PC-9 (cell line): ENCODE measurements around the gene SLAMF6. TPM values are rescaled to one million over a fixed set of nuclear protein-coding genes. Genes with fewer than 3 reads are reported as not detected.

ENCODE experiments used
- BruUV-seq: library from RNA; stranded (reverse); fragments of 400-500 nt; replicated peaks from 2 replicates; lab custom pipeline; 2021; lab: Mats Ljungman, UMichigan
- CTCF ChIA-PET: fragments of 300-600 bp; sonication (Branson Sonifier 250); formaldehyde crosslinking; loops from one replicate; lab custom pipeline; 2022; ENCODE audit warnings: antibody characterized with exemption; lab: Charles Lee
- POLR2A ChIA-PET: fragments of 300-600 bp; sonication (Branson Sonifier 250); formaldehyde crosslinking; loops from one replicate; lab custom pipeline; 2022; ENCODE audit warnings: antibody characterized with exemption; ENCODE audit not compliant: unreplicated experiment; lab: Charles Lee
- DNase-seq, 2 experiments: peaks; one replicate each; pipeline versions ENCODE4 v3.0.0 to v3.0.0-alpha.2; 2015 to 2022; ENCODE audit warnings: mixed read lengths in 1 of 2
- H2AFZ ChIP-seq: fragments of 200-600 bp; sonication (generic); 2 replicates; pipeline ENCODE4 v1.8.1; 2017; ENCODE audit warnings: antibody characterized with exemption
- H3F3A ChIP-seq: fragments of 200-600 bp; sonication (generic); 2 replicates; pipeline ENCODE4 v1.8.1; 2017; ENCODE audit warnings: antibody characterized with exemption, mild to moderate bottlenecking, low read depth; ENCODE audit not compliant: insufficient read depth
- H3K27ac ChIP-seq: fragments of 200-600 bp; sonication (generic); 2 replicates; pipeline ENCODE4 v1.6.1; 2016; ENCODE audit warnings: mixed run types
- H3K27me3 ChIP-seq: fragments of 200-600 bp; sonication (generic); 2 replicates; pipeline ENCODE4 v1.6.1; 2016; ENCODE audit warnings: low read depth, mixed run types; ENCODE audit not compliant: insufficient read depth
- H3K36me3 ChIP-seq: fragments of 200-600 bp; sonication (generic); 2 replicates; pipeline ENCODE4 v1.6.1; 2016; ENCODE audit warnings: low read depth, mixed run types
- H3K4me1 ChIP-seq: fragments of 200-600 bp; sonication (generic); replicated peaks from 2 replicates; pipeline ENCODE4 v1.6.1; 2016; ENCODE audit warnings: mixed run types; ENCODE audit not compliant: insufficient read depth
- H3K4me2 ChIP-seq: fragments of 200-600 bp; sonication (generic); 2 replicates; pipeline ENCODE4 v1.6.1; 2017; ENCODE audit warnings: mixed run types
- H3K4me3 ChIP-seq: fragments of 200-600 bp; sonication (generic); 2 replicates; pipeline ENCODE4 v1.6.1; 2016; ENCODE audit warnings: mixed run types
- H3K79me2 ChIP-seq: fragments of 200-600 bp; sonication (generic); 2 replicates; pipeline ENCODE4 v1.6.1; 2017; ENCODE audit warnings: low read depth, mixed run types
- H3K9me2 ChIP-seq: fragments of 200-600 bp; sonication (generic); 2 replicates; pipeline ENCODE4 v1.8.1; 2017; ENCODE audit warnings: mild to moderate bottlenecking; ENCODE audit not compliant: insufficient read depth
- H3K9me3 ChIP-seq: fragments of 200-600 bp; sonication (generic); 2 replicates; pipeline ENCODE4 v1.8.1; 2016; ENCODE audit warnings: low read depth; ENCODE audit not compliant: insufficient read depth
- H4K20me1 ChIP-seq: fragments of 200-600 bp; sonication (generic); 2 replicates; pipeline ENCODE4 v1.8.1; 2017; ENCODE audit not compliant: insufficient read depth
- EZH2 ChIP-seq: fragments of 200-600 bp; sonication (generic); IDR thresholded peaks from 2 replicates; pipeline ENCODE4 v1.8.0; 2017; ENCODE audit warnings: antibody characterized with exemption, low read depth
- intact Hi-C: fragments of 100-400 bp; cut with micrococcal nuclease; formaldehyde crosslinking; loops from one replicate; pipeline ENCODE4 v1.10.0; 2022; ENCODE audit not compliant: unreplicated experiment
- total RNA-seq: library from RNA; stranded (reverse); gene quantifications from 2 replicates; pipeline ENCODE4 v1.2.3, GENCODE V29; 2021
- TF ChIP-seq, protein P1 (sequence below): fragments of 200-600 bp; sonication (generic); conservative IDR thresholded peaks from 2 replicates; pipeline ENCODE4 v1.6.1; 2017; ENCODE audit warnings: mixed run types, antibody characterized with exemption, mild to moderate bottlenecking, moderate library complexity

SLAMF6 gene
- total RNA-seq, 1 experiment from 2014 or later: not detected

DNA sequence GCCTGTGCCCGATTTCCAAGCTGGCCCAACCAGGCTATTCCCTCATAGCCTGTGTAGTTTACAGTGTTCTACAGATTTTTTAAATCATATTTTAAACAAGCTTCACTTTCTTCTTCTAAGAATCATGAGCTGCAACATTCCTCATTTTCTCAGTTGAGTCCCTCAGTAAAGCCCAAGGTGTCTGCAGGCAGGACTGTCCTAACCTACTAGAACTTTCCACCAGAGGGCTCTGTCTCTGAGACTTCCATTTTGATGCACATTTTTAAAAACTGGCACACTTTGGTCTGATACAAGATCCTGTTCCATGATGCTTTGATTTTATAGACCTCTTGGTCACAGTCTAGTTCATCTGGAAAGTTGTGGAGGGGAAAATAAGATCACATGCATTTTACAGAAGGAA is 21.6 kb upstream of the SLAMF6 start:
- Histone ChIP-seq H3K9me2 (no peaks in the 10 kb centered on the region), H2AFZ (no peak overlapping the region), H3K4me2 (no peak overlapping the region), H3K9me3 (no peaks in the 10 kb centered on the region), H3K4me1 (no peaks in the 10 kb centered on the region), H3K36me3 (no peaks in the 10 kb centered on the region), H3K79me2 (no peaks in the 10 kb centered on the region), H4K20me1 (no peaks in the 10 kb centered on the region), H3K27me3 (no peaks in the 10 kb centered on the region), H3F3A (no peaks in the 10 kb centered on the region), H3K27ac (no peak overlapping the region), H3K4me3 (no peak overlapping the region)
- CTCF ChIA-PET: no interaction called here
- intact Hi-C loops: no loop called here
- no peak for DNase-seq
- BruUV-seq: no TSS peak
- POLR2A ChIA-PET: no interaction called here
- TF ChIP-seq, protein P1, sequence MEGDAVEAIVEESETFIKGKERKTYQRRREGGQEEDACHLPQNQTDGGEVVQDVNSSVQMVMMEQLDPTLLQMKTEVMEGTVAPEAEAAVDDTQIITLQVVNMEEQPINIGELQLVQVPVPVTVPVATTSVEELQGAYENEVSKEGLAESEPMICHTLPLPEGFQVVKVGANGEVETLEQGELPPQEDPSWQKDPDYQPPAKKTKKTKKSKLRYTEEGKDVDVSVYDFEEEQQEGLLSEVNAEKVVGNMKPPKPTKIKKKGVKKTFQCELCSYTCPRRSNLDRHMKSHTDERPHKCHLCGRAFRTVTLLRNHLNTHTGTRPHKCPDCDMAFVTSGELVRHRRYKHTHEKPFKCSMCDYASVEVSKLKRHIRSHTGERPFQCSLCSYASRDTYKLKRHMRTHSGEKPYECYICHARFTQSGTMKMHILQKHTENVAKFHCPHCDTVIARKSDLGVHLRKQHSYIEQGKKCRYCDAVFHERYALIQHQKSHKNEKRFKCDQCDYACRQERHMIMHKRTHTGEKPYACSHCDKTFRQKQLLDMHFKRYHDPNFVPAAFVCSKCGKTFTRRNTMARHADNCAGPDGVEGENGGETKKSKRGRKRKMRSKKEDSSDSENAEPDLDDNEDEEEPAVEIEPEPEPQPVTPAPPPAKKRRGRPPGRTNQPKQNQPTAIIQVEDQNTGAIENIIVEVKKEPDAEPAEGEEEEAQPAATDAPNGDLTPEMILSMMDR: peak; percentile 53; the same call in 1 of the 2 replicates
- TF ChIP-seq EZH2: no peak

- Histone ChIP-seq H3K27me3 (no peaks in the 10 kb centered on the region), H4K20me1 (no peaks in the 10 kb centered on the region), H3K4me2 (no peak overlapping the region), H3K4me3 (no peak overlapping the region), H3K4me1 (no peaks in the 10 kb centered on the region), H3K36me3 (no peaks in the 10 kb centered on the region), H3K9me2 (no peaks in the 10 kb centered on the region), H3K9me3 (no peaks in the 10 kb centered on the region), H2AFZ (no peak overlapping the region), H3F3A (no peaks in the 10 kb centered on the region), H3K27ac (no peak overlapping the region), H3K79me2 (no peaks in the 10 kb centered on the region)
- DNase-seq: no peak
- no TSS peak for BruUV-seq
- no peak for TF ChIP-seq EZH2
- TF ChIP-seq, protein P1: no peak
- ChIA-PET POLR2A (no interaction called here), CTCF (no interaction called here)
- intact Hi-C loops: no loop called here
Measured at GRCh38 chr1:160542303-160542945, 19.4 kb upstream of the SLAMF6 start.

DNA sequence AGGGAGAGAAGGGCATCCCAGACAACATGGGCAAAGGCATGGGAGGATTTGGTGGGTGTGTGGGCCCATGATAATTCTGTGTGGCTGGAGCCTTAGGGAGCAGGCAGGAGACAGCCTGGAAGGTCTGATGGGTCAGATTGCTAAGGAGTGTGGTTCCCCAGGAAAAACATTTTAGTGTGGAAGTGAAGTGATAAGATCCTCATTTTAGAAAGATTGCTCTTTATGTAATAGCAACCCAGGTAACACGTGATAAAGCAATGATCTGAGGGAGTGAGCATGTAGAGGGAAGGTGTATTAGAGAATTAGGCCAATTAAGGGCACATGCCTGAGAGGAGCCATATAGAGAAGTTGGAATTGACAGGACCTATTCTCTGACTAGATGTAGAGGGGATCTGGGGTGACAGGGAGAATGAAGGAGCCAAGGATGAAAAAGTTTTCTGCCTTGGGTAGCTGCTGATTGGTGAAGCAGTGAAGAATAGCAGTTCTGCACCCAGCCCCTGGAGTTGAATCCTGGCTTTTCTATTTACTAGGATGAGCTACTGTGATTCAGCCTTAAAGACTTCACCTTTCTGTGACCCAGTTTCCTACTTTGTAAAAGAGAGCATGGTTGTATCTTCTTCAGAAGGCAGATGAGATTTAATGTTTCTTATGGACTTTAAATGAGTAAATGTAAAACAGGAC is 18.7 kb upstream of the SLAMF6 start:
- H3K4me1 ChIP-seq: no peaks in the 10 kb centered on the region
- POLR2A ChIA-PET: no interaction called here
- no TSS peak for BruUV-seq
- no peaks in the 10 kb centered on the region for H3K79me2 ChIP-seq
- H3K4me2 ChIP-seq: no peak overlapping the region
- intact Hi-C loops: no loop called here
- H3K27me3 ChIP-seq: no peaks in the 10 kb centered on the region
- TF ChIP-seq, protein P1: no peak
- TF ChIP-seq EZH2: no peak
- no peak overlapping the region for H3K4me3 ChIP-seq
- no peaks in the 10 kb centered on the region for H3K9me3 ChIP-seq
- H3F3A ChIP-seq: no peaks in the 10 kb centered on the region
- H3K27ac ChIP-seq: no peak overlapping the region
- no peak overlapping the region for H2AFZ ChIP-seq
- H3K36me3 ChIP-seq: no peaks in the 10 kb centered on the region
- no peaks in the 10 kb centered on the region for H4K20me1 ChIP-seq
- CTCF ChIA-PET: no interaction called here
- DNase-seq: no peak
- H3K9me2 ChIP-seq: no peaks in the 10 kb centered on the region
